ENCODE measurements around the gene KRT10. TPM values are rescaled to one million over a fixed set of nuclear protein-coding genes. Genes with fewer than 3 reads are reported as not detected.

KRT10 gene
- total RNA-seq, 1 experiment from 2014 or later: 188 TPM

DNA sequence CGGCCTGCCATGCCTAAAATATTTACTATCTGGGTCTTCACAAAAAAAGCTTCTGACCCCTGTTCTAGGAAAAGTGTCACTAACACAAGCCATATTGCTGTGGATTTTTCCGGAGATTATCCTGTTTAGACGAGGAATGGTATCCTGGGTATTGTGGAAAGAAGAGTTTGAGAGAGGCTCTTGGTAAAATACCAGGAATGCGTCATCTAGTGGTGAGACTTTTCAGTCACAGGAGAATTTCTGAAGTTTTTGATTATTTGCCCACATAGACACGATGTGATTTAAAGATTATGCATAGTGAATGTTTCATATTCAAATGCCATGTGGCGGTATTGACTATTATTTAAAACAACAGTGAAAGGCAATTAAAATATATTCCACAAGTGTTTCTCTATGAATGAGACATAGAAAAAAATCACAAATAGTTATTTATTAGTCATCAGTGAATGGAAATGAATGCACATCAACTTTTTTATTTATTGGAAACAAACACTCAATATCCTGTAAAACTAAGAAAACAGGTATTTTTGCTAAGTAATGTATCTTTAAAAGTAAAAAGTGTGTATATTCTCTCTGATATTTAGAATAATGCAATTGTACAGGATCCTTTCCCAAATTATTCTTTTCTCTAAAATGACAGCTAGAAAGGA is 30.5 kb downstream of the KRT10 start:
- Mint-ChIP-seq H3K9me3 (ENCODE audit: low read depth, unreplicated experiment) (no peaks in the 10 kb centered on the region), H3K4me1 (ENCODE audit: low read depth, unreplicated experiment) (no peaks in the 10 kb centered on the region), H3K4me3 (ENCODE audit: low read depth, unreplicated experiment) (no peak overlapping the region), H3K27ac (ENCODE audit: unreplicated experiment) (no peak overlapping the region), H3K27me3 (ENCODE audit: unreplicated experiment) (peaks cover 40% of the 10 kb centered on the region), H3K36me3 (ENCODE audit: insufficient read depth, unreplicated experiment) (no peaks in the 10 kb centered on the region)
- BruUV-seq (replicated peaks): no TSS peak
- peak; percentile 59 for DNase-seq
- intact Hi-C loops (cut with micrococcal nuclease; ENCODE audit: unreplicated experiment): loop anchor here (1.0 to 2.0 kb wide), 4 partner anchors 65 to 899 kb away; no protein-coding TSS in a partner anchor
- TF ChIP-seq, protein P1, sequence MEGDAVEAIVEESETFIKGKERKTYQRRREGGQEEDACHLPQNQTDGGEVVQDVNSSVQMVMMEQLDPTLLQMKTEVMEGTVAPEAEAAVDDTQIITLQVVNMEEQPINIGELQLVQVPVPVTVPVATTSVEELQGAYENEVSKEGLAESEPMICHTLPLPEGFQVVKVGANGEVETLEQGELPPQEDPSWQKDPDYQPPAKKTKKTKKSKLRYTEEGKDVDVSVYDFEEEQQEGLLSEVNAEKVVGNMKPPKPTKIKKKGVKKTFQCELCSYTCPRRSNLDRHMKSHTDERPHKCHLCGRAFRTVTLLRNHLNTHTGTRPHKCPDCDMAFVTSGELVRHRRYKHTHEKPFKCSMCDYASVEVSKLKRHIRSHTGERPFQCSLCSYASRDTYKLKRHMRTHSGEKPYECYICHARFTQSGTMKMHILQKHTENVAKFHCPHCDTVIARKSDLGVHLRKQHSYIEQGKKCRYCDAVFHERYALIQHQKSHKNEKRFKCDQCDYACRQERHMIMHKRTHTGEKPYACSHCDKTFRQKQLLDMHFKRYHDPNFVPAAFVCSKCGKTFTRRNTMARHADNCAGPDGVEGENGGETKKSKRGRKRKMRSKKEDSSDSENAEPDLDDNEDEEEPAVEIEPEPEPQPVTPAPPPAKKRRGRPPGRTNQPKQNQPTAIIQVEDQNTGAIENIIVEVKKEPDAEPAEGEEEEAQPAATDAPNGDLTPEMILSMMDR (IDR thresholded peaks at IDR 0.05; ENCODE audit: unreplicated experiment): peak; percentile 100
- CTCF ChIA-PET: interaction anchor here (0.6 to 6.3 kb wide), 19 partner anchors 10 to 897 kb away, joined by 3 to 76 read pairs (median 3); partner anchors contain the start of gene KRT27

DNA sequence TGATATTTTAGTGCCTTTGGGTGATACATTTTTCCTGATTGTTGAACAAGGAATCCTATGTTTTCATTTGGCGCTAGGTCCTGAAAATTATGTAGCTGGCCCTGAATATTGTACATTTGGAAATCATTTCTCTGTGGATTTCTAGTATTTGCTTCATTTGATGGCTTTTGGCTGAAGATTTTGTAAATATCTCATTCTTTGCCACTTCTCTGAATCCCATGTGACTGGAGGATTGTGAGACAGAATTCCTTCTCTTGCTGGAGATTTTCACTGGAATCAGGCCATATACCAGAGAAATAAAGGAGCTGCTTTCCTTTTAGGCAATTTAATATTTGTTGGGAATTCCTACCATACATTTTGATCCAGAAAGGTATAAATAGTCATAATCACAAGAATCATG is 31.3 kb downstream of the KRT10 start:
- no TSS peak for BruUV-seq (replicated peaks)
- DNase-seq: no peak
- no peak overlapping the region for H3K27ac Mint-ChIP-seq (ENCODE audit: unreplicated experiment)
- TF ChIP-seq, protein P1 (IDR thresholded peaks at IDR 0.05; ENCODE audit: unreplicated experiment): no peak
- H3K4me1 Mint-ChIP-seq (ENCODE audit: low read depth, unreplicated experiment): no peaks in the 10 kb centered on the region
- intact Hi-C loops (cut with micrococcal nuclease; ENCODE audit: unreplicated experiment): loop anchor here (1.0 to 2.0 kb wide), 4 partner anchors 66 to 898 kb away; no protein-coding TSS in a partner anchor
- H3K36me3 Mint-ChIP-seq (ENCODE audit: insufficient read depth, unreplicated experiment): no peaks in the 10 kb centered on the region
- H3K4me3 Mint-ChIP-seq (ENCODE audit: low read depth, unreplicated experiment): no peak overlapping the region
- H3K9me3 Mint-ChIP-seq (ENCODE audit: low read depth, unreplicated experiment): no peaks in the 10 kb centered on the region
- CTCF ChIA-PET: interaction anchor here (0.6 to 6.3 kb wide), 20 partner anchors 9 to 898 kb away, joined by 3 to 76 read pairs (median 4); partner anchors contain the start of gene KRT27
- peaks cover 33% of the 10 kb centered on the region for H3K27me3 Mint-ChIP-seq (ENCODE audit: unreplicated experiment)

DNA sequence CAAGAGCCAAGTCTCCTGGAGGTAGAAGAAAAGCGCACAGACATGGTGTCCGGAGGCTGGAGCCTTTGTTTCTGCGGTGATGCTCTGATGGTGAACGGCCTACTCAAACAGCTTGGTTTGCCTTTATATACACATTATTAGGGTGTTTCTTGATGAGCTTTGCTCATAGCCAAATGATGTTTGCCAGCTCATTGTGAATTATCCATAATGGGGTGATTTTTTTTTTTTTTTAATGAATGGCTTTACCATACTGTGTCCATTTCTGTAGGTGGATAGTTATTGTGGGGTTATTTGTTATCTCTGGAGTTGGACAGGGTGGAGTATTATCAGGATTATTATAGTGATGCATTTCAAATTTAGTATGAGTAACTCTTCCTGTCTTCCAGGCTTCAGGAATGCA is 40.0 kb downstream of the KRT10 start, which contains the start of gene KRT27:
KRT27 (minus strand) TSS at position 101 of the 400 bp plus-strand sequence; CDS start at position 44, 57 bp downstream.
- DNase-seq: no peak
- TF ChIP-seq, protein P1 (IDR thresholded peaks at IDR 0.05; ENCODE audit: unreplicated experiment): no peak
- Mint-ChIP-seq H3K4me3 (ENCODE audit: low read depth, unreplicated experiment) (no peak within 1 kb of the TSS), H3K4me1 (ENCODE audit: low read depth, unreplicated experiment) (no peaks in the 10 kb centered on the region), H3K27me3 (ENCODE audit: unreplicated experiment) (peaks cover 42% of the 10 kb centered on the region), H3K36me3 (ENCODE audit: insufficient read depth, unreplicated experiment) (no peaks in the 10 kb centered on the region), H3K27ac (ENCODE audit: unreplicated experiment) (no peak within 1 kb of the TSS), H3K9me3 (ENCODE audit: low read depth, unreplicated experiment) (no peaks in the 10 kb centered on the region)
- BruUV-seq (replicated peaks): no TSS peak
- intact Hi-C loops (cut with micrococcal nuclease; ENCODE audit: unreplicated experiment): no loop called here
- CTCF ChIA-PET: interaction anchor here (0.7 to 1.8 kb wide), 6 partner anchors 9 to 167 kb away, joined by 3 to 5 read pairs (median 4); partner anchors contain the start of gene KRT26

DNA sequence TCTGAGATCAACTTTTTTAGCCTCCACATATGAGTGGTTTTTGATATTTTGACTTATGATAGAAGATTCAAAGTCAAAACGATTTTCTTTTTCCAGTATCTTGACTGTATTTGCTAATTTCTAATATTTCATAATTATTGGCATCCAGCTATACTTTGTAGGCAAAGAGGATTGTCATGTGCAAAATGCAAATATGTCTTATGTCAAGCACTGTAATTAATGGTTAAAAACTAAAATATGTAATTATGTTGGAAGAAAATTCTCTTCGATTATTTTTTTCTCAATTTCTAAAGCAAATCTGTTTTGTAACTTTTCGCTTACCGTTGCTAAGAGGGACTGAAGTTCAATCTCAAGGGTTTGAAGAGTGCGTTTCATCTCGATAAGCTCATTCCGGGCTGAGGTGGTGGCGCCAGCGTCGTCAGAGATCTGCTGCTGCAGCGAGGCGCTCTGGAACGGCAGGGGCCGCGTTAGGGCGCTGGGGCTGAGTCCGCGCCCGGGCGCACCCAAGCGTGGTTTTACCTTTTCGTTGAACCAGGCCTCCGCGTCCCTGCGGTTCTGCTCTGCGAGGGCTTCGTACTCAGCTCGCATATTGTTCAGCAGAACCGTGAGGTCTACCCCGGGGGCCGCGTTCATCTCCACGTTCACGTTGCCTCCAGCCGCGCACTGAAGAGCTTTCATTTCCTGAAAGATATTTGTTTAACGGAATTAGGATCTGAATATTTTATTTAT is 43.1 kb downstream of the KRT10 start:
- TF ChIP-seq, protein P1 (IDR thresholded peaks at IDR 0.05; ENCODE audit: unreplicated experiment): no peak
- H3K27ac Mint-ChIP-seq (ENCODE audit: unreplicated experiment): no peak overlapping the region
- BruUV-seq (replicated peaks): no TSS peak
- H3K36me3 Mint-ChIP-seq (ENCODE audit: insufficient read depth, unreplicated experiment): no peaks in the 10 kb centered on the region
- peaks cover 72% of the 10 kb centered on the region for H3K27me3 Mint-ChIP-seq (ENCODE audit: unreplicated experiment)
- CTCF ChIA-PET: interaction anchor here (0.5 to 1.6 kb wide), 8 partner anchors 12 to 704 kb away, joined by 3 to 8 read pairs (median 3); partner anchors contain the start of genes KRT222 and KRT25
- no peaks in the 10 kb centered on the region for H3K4me1 Mint-ChIP-seq (ENCODE audit: low read depth, unreplicated experiment)
- no peak overlapping the region for H3K4me3 Mint-ChIP-seq (ENCODE audit: low read depth, unreplicated experiment)
- intact Hi-C loops (cut with micrococcal nuclease; ENCODE audit: unreplicated experiment): no loop called here
- no peaks in the 10 kb centered on the region for H3K9me3 Mint-ChIP-seq (ENCODE audit: low read depth, unreplicated experiment)
- no peak for DNase-seq
